T-helper 1 cell treated with Interleukin-12 subunit alpha and Interleukin-12 subunit beta and Interleukin-4 antibody, amounts not matched to agents 30 μg/mL and 1 μg/mL, for 36 hours (primary cell): ENCODE data around the gene PI4K2A.

ENCODE experiments used
- H3K27ac Mint-ChIP-seq: one replicate; pipeline ENCODE4 v1.8.0; 2021; ENCODE audit warnings: mild to moderate bottlenecking, mixed read lengths
- H3K27me3 Mint-ChIP-seq: one replicate; pipeline ENCODE4 v1.8.0; 2021; ENCODE audit warnings: low read depth, mixed read lengths
- H3K36me3 Mint-ChIP-seq: one replicate; pipeline ENCODE4 v1.8.0; 2021; ENCODE audit warnings: low read depth, mixed read lengths
- H3K4me1 Mint-ChIP-seq: one replicate; pipeline ENCODE4 v1.8.0; 2021; ENCODE audit warnings: low read depth, mixed read lengths
- H3K4me3 Mint-ChIP-seq: one replicate; pipeline ENCODE4 v1.8.0; 2021; ENCODE audit warnings: mild to moderate bottlenecking, moderate library complexity, mixed read lengths
- H3K9me3 Mint-ChIP-seq: one replicate; pipeline ENCODE4 v1.8.0; 2021; ENCODE audit warnings: mixed read lengths

PI4K2A gene

DNA sequence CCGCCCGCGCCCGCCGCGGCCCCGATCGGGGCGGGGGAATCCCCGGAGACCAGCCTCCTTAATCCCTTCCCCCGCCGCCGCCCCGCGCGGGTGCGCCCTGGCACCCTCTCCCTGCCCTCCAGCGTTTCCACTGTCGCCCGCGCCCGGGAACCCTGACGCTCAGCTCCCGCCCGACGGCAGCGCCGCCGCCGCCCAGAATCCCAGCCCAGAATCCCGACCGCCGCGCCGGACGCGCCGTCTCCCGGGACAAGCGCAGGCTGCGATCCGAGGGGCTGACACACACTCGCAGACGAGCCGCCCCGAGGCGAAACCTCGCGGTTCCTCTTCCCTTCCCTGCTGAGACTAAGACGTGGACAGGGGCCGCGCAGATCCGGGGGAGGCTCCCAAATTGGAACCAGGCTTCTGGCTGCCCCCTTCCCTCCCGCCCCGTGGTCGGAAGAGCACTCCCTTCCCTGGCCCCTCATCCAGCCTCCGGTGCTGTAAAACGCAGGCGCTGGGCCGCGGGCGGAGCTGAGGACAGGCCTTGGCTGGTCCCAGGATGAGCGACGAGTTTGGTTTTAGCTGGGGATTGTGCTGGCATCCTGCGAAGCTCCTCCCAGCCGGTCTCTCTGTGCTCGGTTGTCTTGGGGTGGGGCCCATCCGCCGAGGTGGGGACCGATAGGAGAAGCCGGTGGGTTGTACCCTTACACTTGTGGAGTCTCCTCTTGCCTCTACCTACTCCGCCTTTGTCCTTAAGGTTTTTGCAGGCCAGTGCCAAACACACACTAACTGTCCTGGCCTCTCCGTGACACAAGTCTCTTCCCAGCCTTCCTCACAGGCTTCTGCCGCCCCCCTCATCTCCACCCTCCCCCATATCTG, 74.2 kb downstream of the PI4K2A start:
- Mint-ChIP-seq H3K4me1 (peaks cover 9% of the 10 kb centered on the region), H3K27ac (no peak overlapping the region), H3K36me3 (no peaks in the 10 kb centered on the region), H3K4me3 (peak overlapping the region; percentile 98), H3K9me3 (no peaks in the 10 kb centered on the region), H3K27me3 (peaks cover 46% of the 10 kb centered on the region)

GRCh38 chr10:97715259-97715874, 74.9 kb downstream of the PI4K2A start:
- no peaks in the 10 kb centered on the region for H3K9me3 Mint-ChIP-seq
- H3K4me3 Mint-ChIP-seq, result peak overlapping the region; percentile 98
- H3K4me1 Mint-ChIP-seq, result peaks cover 8% of the 10 kb centered on the region
- H3K27ac Mint-ChIP-seq, result no peak overlapping the region
- H3K27me3 Mint-ChIP-seq, result peaks cover 43% of the 10 kb centered on the region
- no peaks in the 10 kb centered on the region for H3K36me3 Mint-ChIP-seq

GRCh38 chr10:97717627-97718026, 77.2 kb downstream of the PI4K2A start:
- Mint-ChIP-seq H3K36me3 (no peaks in the 10 kb centered on the region), H3K27me3 (peaks cover 32% of the 10 kb centered on the region), H3K9me3 (no peaks in the 10 kb centered on the region), H3K4me1 (peaks cover 9% of the 10 kb centered on the region), H3K4me3 (no peak overlapping the region), H3K27ac (no peak overlapping the region)

DNA sequence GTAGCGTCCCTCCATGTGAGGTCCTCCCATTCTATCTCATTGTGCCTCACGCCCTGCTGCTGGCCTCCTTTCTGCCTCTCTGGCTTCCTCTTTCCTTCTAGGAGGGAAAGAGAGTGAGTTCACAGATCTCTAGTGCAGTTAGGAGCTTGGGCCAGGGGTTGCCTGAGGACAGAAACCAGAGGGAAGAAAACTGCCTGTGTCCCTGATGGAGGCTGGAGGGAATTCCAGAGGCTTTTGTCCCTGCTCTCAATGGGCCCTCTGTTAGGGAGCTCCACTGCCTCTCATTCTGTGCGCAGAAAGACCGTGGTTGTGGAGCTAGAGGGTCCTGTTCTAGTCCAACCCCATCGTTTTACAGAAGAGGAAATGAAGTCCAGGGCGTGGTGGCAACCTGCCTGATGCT, 77.7 kb downstream of the PI4K2A start:
- Mint-ChIP-seq H3K4me3 (no peak overlapping the region), H3K9me3 (no peaks in the 10 kb centered on the region), H3K36me3 (no peaks in the 10 kb centered on the region), H3K4me1 (peaks cover 5% of the 10 kb centered on the region), H3K27ac (no peak overlapping the region), H3K27me3 (peaks cover 27% of the 10 kb centered on the region)

GRCh38 chr10:97718659-97719142, 78.2 kb downstream of the PI4K2A start:
- Mint-ChIP-seq H3K27ac (no peak overlapping the region), H3K9me3 (no peaks in the 10 kb centered on the region), H3K4me3 (no peak overlapping the region), H3K27me3 (peaks cover 27% of the 10 kb centered on the region), H3K36me3 (no peaks in the 10 kb centered on the region), H3K4me1 (peaks cover 5% of the 10 kb centered on the region)

GRCh38 chr10:97719602-97720001, 79.1 kb downstream of the PI4K2A start:
- peaks cover 3% of the 10 kb centered on the region for H3K4me1 Mint-ChIP-seq
- H3K27me3 Mint-ChIP-seq, result peaks cover 21% of the 10 kb centered on the region
- H3K27ac Mint-ChIP-seq, result no peak overlapping the region
- no peaks in the 10 kb centered on the region for H3K9me3 Mint-ChIP-seq
- no peaks in the 10 kb centered on the region for H3K36me3 Mint-ChIP-seq
- no peak overlapping the region for H3K4me3 Mint-ChIP-seq

GRCh38 chr10:97721871-97722780, 81.7 kb downstream of the PI4K2A start:
- Mint-ChIP-seq H3K27ac (no peak overlapping the region), H3K9me3 (no peaks in the 10 kb centered on the region), H3K4me3 (no peak overlapping the region), H3K27me3 (peaks cover 8% of the 10 kb centered on the region), H3K36me3 (no peaks in the 10 kb centered on the region), H3K4me1 (peaks cover 7% of the 10 kb centered on the region)

GRCh38 chr10:97723001-97723400, 82.5 kb downstream of the PI4K2A start:
- Mint-ChIP-seq H3K27me3 (peaks cover 8% of the 10 kb centered on the region), H3K4me3 (no peak overlapping the region), H3K27ac (no peak overlapping the region), H3K9me3 (no peaks in the 10 kb centered on the region), H3K4me1 (peaks cover 7% of the 10 kb centered on the region), H3K36me3 (no peaks in the 10 kb centered on the region)

DNA sequence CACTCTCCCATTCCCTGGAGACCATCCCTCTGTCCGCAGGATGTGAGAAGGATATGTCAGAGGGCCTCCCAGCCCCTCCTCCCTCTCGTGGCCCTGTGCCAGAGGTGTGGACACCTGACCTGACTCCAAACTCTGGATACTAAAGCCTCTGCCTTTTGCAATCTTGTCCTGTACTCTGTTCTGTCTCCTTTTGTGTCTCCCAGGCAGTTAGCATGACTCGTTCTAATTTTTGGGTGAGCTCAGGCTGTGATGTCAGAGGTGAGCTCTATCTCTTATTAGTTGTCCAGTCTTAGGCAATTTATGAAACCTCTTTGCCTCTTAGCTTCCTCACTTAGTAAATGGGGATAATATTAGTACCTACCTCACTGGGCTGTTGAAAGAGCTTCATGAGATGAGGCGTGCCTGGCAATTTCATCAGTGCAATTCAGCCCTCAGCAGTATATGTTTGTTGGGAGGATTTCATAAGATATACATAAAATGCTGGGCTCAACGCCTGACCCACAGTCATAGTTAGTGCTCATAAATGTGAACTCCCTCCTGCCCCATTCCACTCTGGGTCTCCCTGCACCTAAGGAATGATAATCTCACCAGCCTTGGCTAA, 84.0 kb downstream of the PI4K2A start:
- peaks cover 5% of the 10 kb centered on the region for H3K27me3 Mint-ChIP-seq
- peaks cover 8% of the 10 kb centered on the region for H3K4me1 Mint-ChIP-seq
- no peaks in the 10 kb centered on the region for H3K9me3 Mint-ChIP-seq
- H3K27ac Mint-ChIP-seq, result no peak overlapping the region
- no peak overlapping the region for H3K4me3 Mint-ChIP-seq
- no peaks in the 10 kb centered on the region for H3K36me3 Mint-ChIP-seq
